HepG2 (cell line): ENCODE data around the gene NCAPD2. TPM values are rescaled to one million over a fixed set of nuclear protein-coding genes. Genes with fewer than 3 reads are reported as not detected.

Experiments used
- BORCS8-MEF2B ChIP-seq: sonication (generic); formaldehyde crosslinking; IDR thresholded peaks from 2 replicates; pipeline ENCODE4 v1.8.0; 2022; ENCODE audit warnings: mild to moderate bottlenecking, missing genetic modification reagents
- FOXO4 ChIP-seq: sonication (generic); formaldehyde crosslinking; conservative IDR thresholded peaks from 2 replicates; pipeline ENCODE4 v1.8.1; 2023; ENCODE audit warnings: missing genetic modification reagents
- GMEB1 ChIP-seq: sonication (generic); formaldehyde crosslinking; IDR thresholded peaks from 2 replicates; pipeline ENCODE4 v1.5.1; 2020; ENCODE audit warnings: missing genetic modification reagents, mild to moderate bottlenecking, borderline replicate concordance
- GTF2F1 ChIP-seq: fragments of 150-350 bp; IDR thresholded peaks from 2 replicates; pipeline ENCODE4 v1.6.1; 2014; ENCODE audit warnings: low read length
- HOXA5 ChIP-seq: sonication (generic); formaldehyde crosslinking; IDR thresholded peaks from 2 replicates; pipeline ENCODE4 v1.4.0; 2020; ENCODE audit warnings: missing genetic modification reagents
- MAFG ChIP-seq: sonication (generic); formaldehyde crosslinking; IDR thresholded peaks from 2 replicates; pipeline ENCODE4 v1.5.1; 2020; ENCODE audit warnings: mild to moderate bottlenecking, missing genetic modification reagents
- NFE2L1 ChIP-seq: sonication (generic); formaldehyde crosslinking; IDR thresholded peaks from 2 replicates; pipeline ENCODE4 v1.4.0; 2020; ENCODE audit warnings: missing genetic modification reagents, mild to moderate bottlenecking, borderline replicate concordance
- RCOR2 ChIP-seq: IDR thresholded peaks from 2 replicates; pipeline ENCODE4 v1.6.1; 2016; ENCODE audit warnings: missing biosample characterization, missing genetic modification reagents
- RFXANK ChIP-seq: IDR thresholded peaks from 2 replicates; pipeline ENCODE4 v1.6.1; 2016
- SIX1 ChIP-seq: sonication (generic); formaldehyde crosslinking; IDR thresholded peaks from 2 replicates; pipeline ENCODE4 v1.4.0; 2020; ENCODE audit warnings: missing genetic modification reagents, borderline replicate concordance
- SOX13 ChIP-seq, 3 experiments: fragments of 450-650 bp in 1 of 3; sonication (generic) in 1 of 3; formaldehyde crosslinking in 1 of 3; IDR thresholded peaks in 2 of 3; conservative IDR thresholded peaks in 1 of 3; 2 replicates each; pipeline versions ENCODE4 v1.5.0 to v1.6.1; 2016 to 2020; ENCODE audit warnings: antibody characterized with exemption in 1 of 3, mild to moderate bottlenecking in 1 of 3, missing compliant biosample characterization in 1 of 3, missing genetic modification reagents in 1 of 3, moderate library complexity in 1 of 3
- ZBTB1 ChIP-seq: sonication (generic); formaldehyde crosslinking; IDR thresholded peaks from 2 replicates; pipeline ENCODE4 v1.4.0; 2020; ENCODE audit warnings: missing genetic modification reagents, borderline replicate concordance
- ZNF230 ChIP-seq: sonication (generic); formaldehyde crosslinking; IDR thresholded peaks from 2 replicates; pipeline ENCODE4 v1.4.0; 2020; ENCODE audit warnings: mild to moderate bottlenecking, missing genetic modification reagents
- ZNF253 ChIP-seq: sonication (generic); formaldehyde crosslinking; IDR thresholded peaks from 2 replicates; pipeline ENCODE4 v1.8.0; 2022; ENCODE audit warnings: mild to moderate bottlenecking, missing genetic modification reagents, borderline replicate concordance
- ZNF264 ChIP-seq: sonication (generic); formaldehyde crosslinking; IDR thresholded peaks from 2 replicates; pipeline ENCODE4 v1.4.0; 2020; ENCODE audit warnings: missing genetic modification reagents
- ZNF382 ChIP-seq: sonication (generic); formaldehyde crosslinking; IDR thresholded peaks from 2 replicates; pipeline ENCODE4 v1.5.0; 2020; ENCODE audit warnings: missing genetic modification reagents, mild to moderate bottlenecking, borderline replicate concordance
- ZNF496 ChIP-seq: sonication (generic); formaldehyde crosslinking; IDR thresholded peaks from 2 replicates; pipeline ENCODE4 v1.8.1; 2023; ENCODE audit warnings: mild to moderate bottlenecking, moderate library complexity, missing genetic modification reagents; ENCODE audit not compliant: insufficient replicate concordance
- ZNF562 ChIP-seq: sonication (generic); formaldehyde crosslinking; IDR thresholded peaks from 2 replicates; pipeline ENCODE4 v1.8.0; 2022; ENCODE audit warnings: missing genetic modification reagents, borderline replicate concordance
- ZNF629 ChIP-seq: sonication (generic); formaldehyde crosslinking; conservative IDR thresholded peaks from 2 replicates; pipeline ENCODE4 v1.5.0; 2020; ENCODE audit warnings: missing genetic modification reagents
- ZNF687 ChIP-seq: sonication (generic); formaldehyde crosslinking; IDR thresholded peaks from 2 replicates; pipeline ENCODE4 v1.5.1; 2020; ENCODE audit warnings: mild to moderate bottlenecking, missing genetic modification reagents, moderate library complexity
- ZNF737 ChIP-seq: sonication (generic); formaldehyde crosslinking; IDR thresholded peaks from 2 replicates; pipeline ENCODE4 v1.5.0; 2020; ENCODE audit warnings: missing genetic modification reagents, mild to moderate bottlenecking, borderline replicate concordance
- ZSCAN20 ChIP-seq: sonication (generic); formaldehyde crosslinking; IDR thresholded peaks from 2 replicates; pipeline ENCODE4 v1.4.0; 2020; ENCODE audit warnings: missing genetic modification reagents, mild to moderate bottlenecking, borderline replicate concordance
- polyA plus RNA-seq, 8 experiments: library from polyadenylated mRNA; depleted of rRNA in 3 of 8; stranded (reverse) in 7 of 8; unstranded in 1 of 8; fragments of >200 nt; fragmentation: Illumina TruSeq in 4 of 8; extraction: Trizol in 4 of 8; gene quantifications; 2 replicates each; pipeline versions ENCODE4 v1.2.1 to v1.2.3, GENCODE V29; 2011 to 2016; ENCODE audit warnings: low read depth in 4 of 8, missing spikeins in 1 of 8, mixed read lengths in 1 of 8; ENCODE audit not compliant: insufficient read depth in 1 of 8
- total RNA-seq, 5 experiments: library from RNA; depleted of rRNA; stranded (reverse); fragments of >200 nt; fragmentation: Illumina TruSeq; extraction: Trizol; gene quantifications; 2 replicates each; pipeline ENCODE4 v1.2.3, GENCODE V29; 2016; ENCODE audit warnings: low read depth in 1 of 5

NCAPD2 gene
- total and polyA plus RNA-seq, 2 of the 13 experiments (the other 11 are each of a cell fraction or from before 2014, with no cell fraction given): 51.1 to 65.6 TPM

GRCh38 chr12:6470375-6471163, 23.3 kb upstream of the NCAPD2 start, which contains the start of gene VAMP1 (continued):
- TF ChIP-seq ZNF687 (CRISPR knock-in tag): peak; percentile 91
- peak; percentile 62; the same call in 1 of the 2 replicates for TF ChIP-seq BORCS8-MEF2B (CRISPR knock-in tag)
- peak; percentile 64 for TF ChIP-seq ZNF264
- no peak for TF ChIP-seq NFE2L1 (CRISPR knock-in tag)
- TF ChIP-seq ZNF230 (CRISPR knock-in tag): peak; percentile 85; the same call in 1 of the 2 replicates
- no peak for TF ChIP-seq ZSCAN20 (CRISPR knock-in tag)
- no peak for TF ChIP-seq ZNF562 (CRISPR knock-in tag)
- TF ChIP-seq RFXANK: peak; percentile 61; the same call in 1 of the 2 replicates
- peak; percentile 33 for TF ChIP-seq HOXA5
- no peak for TF ChIP-seq ZNF629 (CRISPR knock-in tag)
- peak; percentile 81 for TF ChIP-seq GTF2F1
- TF ChIP-seq RCOR2 (CRISPR knock-in tag): no peak; the same call in 1 of the 2 replicates
- TF ChIP-seq ZBTB1: no peak
- TF ChIP-seq ZNF382 (CRISPR knock-in tag): no peak
- TF ChIP-seq SIX1: no peak
- TF ChIP-seq ZNF737 (CRISPR knock-in tag): no peak
- TF ChIP-seq ZNF253: peak; percentile 64; the same call in 1 of the 2 replicates
- TF ChIP-seq MAFG: no peak
- TF ChIP-seq FOXO4: peak; percentile 81; the same call in 1 of the 2 replicates
- TF ChIP-seq ZNF496 (CRISPR knock-in tag): no peak
- TF ChIP-seq SOX13 (IDR thresholded peaks at IDR 0.05): no peak
- TF ChIP-seq SOX13 (CRISPR knock-in tag; conservative IDR thresholded peaks at IDR 0.05 in 1 of 2, IDR thresholded peaks at IDR 0.05 in 1 of 2): no peak; a peak in 1 of 4 replicates
- TF ChIP-seq GMEB1 (CRISPR knock-in tag): peak; percentile 58; the same call in 1 of the 2 replicates
